H1 (cell line): ENCODE measurements around the gene TANC1. TPM values are rescaled to one million over a fixed set of nuclear protein-coding genes. Genes with fewer than 3 reads are reported as not detected.

Experiments used
- CTCF ChIA-PET: fragments of 300-600 bp; sonication (Branson Sonifier 250); formaldehyde crosslinking; loops from one replicate; lab custom pipeline; 2021; ENCODE audit not compliant: partially characterized antibody; lab: Charles Lee
- POLR2A ChIA-PET: fragments of 300-600 bp; sonication (Branson Sonifier 250); formaldehyde crosslinking; loops from one replicate; lab custom pipeline; 2021; ENCODE audit warnings: inconsistent platforms; ENCODE audit not compliant: partially characterized antibody; lab: Charles Lee
- DNase-seq, 2 experiments: peaks; one replicate each; pipeline versions ENCODE4 v3.0.0 to v3.0.0-alpha.2; 2010 to 2022; ENCODE audit warnings: low spot score in 2 of 2, low read depth in 1 of 2, mixed read lengths in 1 of 2
- FAIRE-seq: peaks from 2 replicates; lab custom pipeline; 2011; peaks lifted over from hg19 to GRCh38; lab: Jason Lieb, UNC
- H2AFZ ChIP-seq: 2 replicates; pipeline ENCODE4 v1.8.1; 2012; ENCODE audit warnings: low read length, inconsistent platforms
- H2AK5ac ChIP-seq: 2 replicates; pipeline ENCODE4 v1.6.1; 2013; ENCODE audit warnings: low read depth, low read length
- H2BK120ac ChIP-seq: replicated peaks from 2 replicates; pipeline ENCODE3; 2013; ENCODE audit warnings: low read depth, low read length, inconsistent platforms
- H2BK12ac ChIP-seq: 2 replicates; pipeline ENCODE4 v1.6.1; 2013; ENCODE audit warnings: low read depth, low read length
- H2BK15ac ChIP-seq: 2 replicates; pipeline ENCODE4 v1.6.1; 2013; ENCODE audit warnings: low read length
- H2BK20ac ChIP-seq: 2 replicates; pipeline ENCODE4 v1.6.1; 2013; ENCODE audit warnings: low read length
- H2BK5ac ChIP-seq: 2 replicates; pipeline ENCODE4 v1.6.1; 2013; ENCODE audit warnings: low read depth, low read length
- H3K14ac ChIP-seq: 2 replicates; pipeline ENCODE4 v1.6.1; 2013; ENCODE audit warnings: inconsistent platforms; ENCODE audit not compliant: insufficient read length
- H3K18ac ChIP-seq: 2 replicates; pipeline ENCODE4 v1.6.1; 2013; ENCODE audit warnings: low read length; ENCODE audit errors: extremely low read depth
- H3K23ac ChIP-seq: 2 replicates; pipeline ENCODE4 v1.6.1; 2013; ENCODE audit warnings: inconsistent platforms; ENCODE audit not compliant: insufficient read length
- H3K23me2 ChIP-seq: 2 replicates; pipeline ENCODE4 v1.6.1; 2013; ENCODE audit warnings: low read depth, low read length
- H3K27ac ChIP-seq: 2 replicates; pipeline ENCODE4 v1.6.1; 2011; ENCODE audit warnings: low read depth, low read length, inconsistent platforms
- H3K27me3 ChIP-seq, 4 experiments: replicated peaks in 1 of 4; 1 replicate in 1 of 4; 2 replicates in 3 of 4; pipeline versions ENCODE4 v1.6.1 to v1.8.1; 2011 to 2013; ENCODE audit warnings: low read length in 3 of 4, mild to moderate bottlenecking in 3 of 4, inconsistent platforms in 2 of 4, mixed read lengths in 2 of 4, moderate library complexity in 1 of 4; ENCODE audit not compliant: control insufficient read depth in 3 of 4, insufficient read depth in 3 of 4; ENCODE audit errors: extremely low read depth in 1 of 4
- H3K36me3 ChIP-seq, 4 experiments: 2 replicates each; pipeline versions ENCODE4 v1.6.1 to v1.8.1; 2011 to 2013; ENCODE audit warnings: mild to moderate bottlenecking in 4 of 4, low read length in 3 of 4, moderate library complexity in 2 of 4, control low read depth in 1 of 4, inconsistent platforms in 1 of 4; ENCODE audit not compliant: insufficient read depth in 4 of 4, control insufficient read depth in 2 of 4
- H3K4ac ChIP-seq: replicated peaks from 2 replicates; pipeline ENCODE3; 2013; ENCODE audit warnings: low read length, low read depth, mixed read lengths, inconsistent platforms; ENCODE audit not compliant: insufficient read length
- H3K4me1 ChIP-seq, 4 experiments: replicated peaks in 1 of 4; 1 replicate in 1 of 4; 2 replicates in 3 of 4; pipeline versions ENCODE4 v1.6.1 to v1.8.1; 2011 to 2013; ENCODE audit warnings: low read length in 3 of 4, inconsistent platforms in 2 of 4, mixed read lengths in 1 of 4; ENCODE audit not compliant: insufficient read depth in 4 of 4, control insufficient read depth in 3 of 4
- H3K4me2 ChIP-seq, 2 experiments: 2 replicates each; pipeline versions ENCODE4 v1.6.1 to v1.8.1; 2011 to 2013; ENCODE audit warnings: low read depth in 2 of 2, low read length in 2 of 2, control low read depth in 1 of 2, inconsistent platforms in 1 of 2, mild to moderate bottlenecking in 1 of 2; ENCODE audit not compliant: insufficient read depth in 1 of 2
- H3K4me3 ChIP-seq, 4 experiments: fragments of 200-600, 300-600 bp in 1 of 4; sonication (generic), shearing (Covaris generic), sonication (Bioruptor Twin) in 1 of 4; 2 replicates each; pipeline versions ENCODE4 v1.5.1 to v1.8.1; 2011 to 2016; ENCODE audit warnings: low read length in 4 of 4, low read depth in 3 of 4, control low read depth in 2 of 4, inconsistent platforms in 2 of 4, mild to moderate bottlenecking in 2 of 4, mixed read lengths in 1 of 4, moderate library complexity in 1 of 4; ENCODE audit not compliant: insufficient read depth in 2 of 4; ENCODE audit errors: extremely low read depth in 1 of 4
- H3K56ac ChIP-seq: replicated peaks from 2 replicates; pipeline ENCODE3; 2013; ENCODE audit warnings: low read depth, mild to moderate bottlenecking, mixed read lengths, low read length, inconsistent platforms; ENCODE audit not compliant: insufficient read length
- H3K79me1 ChIP-seq: 2 replicates; pipeline ENCODE4 v1.6.1; 2013; ENCODE audit warnings: low read depth, low read length, control low read depth
- H3K79me2 ChIP-seq, 2 experiments: 2 replicates each; pipeline versions ENCODE4 v1.6.1 to v1.8.1; 2012 to 2013; ENCODE audit warnings: low read length in 2 of 2, mild to moderate bottlenecking in 2 of 2, inconsistent platforms in 1 of 2; ENCODE audit not compliant: insufficient read depth in 2 of 2, control insufficient read depth in 1 of 2
- H3K9ac ChIP-seq, 4 experiments: replicated peaks in 1 of 4; 1 replicate in 1 of 4; 2 replicates in 3 of 4; pipeline versions ENCODE4 v1.6.1 to v1.8.1; 2011 to 2013; ENCODE audit warnings: low read depth in 3 of 4, low read length in 3 of 4, control low read depth in 2 of 4, mild to moderate bottlenecking in 2 of 4, moderate library complexity in 2 of 4, inconsistent platforms in 1 of 4; ENCODE audit errors: extremely low read depth in 1 of 4
- H3K9me3 ChIP-seq, 2 experiments: 2 replicates each; pipeline versions ENCODE4 v1.6.1 to v1.8.1; 2012 to 2013; ENCODE audit warnings: mild to moderate bottlenecking in 2 of 2, moderate library complexity in 2 of 2, control low read depth in 1 of 2, inconsistent platforms in 1 of 2, low read depth in 1 of 2, low read length in 1 of 2, mixed read lengths in 1 of 2; ENCODE audit not compliant: insufficient read depth in 2 of 2
- H4K20me1 ChIP-seq, 2 experiments: replicated peaks in 1 of 2; 2 replicates each; pipeline versions ENCODE3 to v1.8.1; 2011 to 2013; ENCODE audit warnings: inconsistent platforms in 2 of 2, low read length in 2 of 2, mild to moderate bottlenecking in 1 of 2; ENCODE audit not compliant: insufficient read depth in 2 of 2, control insufficient read depth in 1 of 2
- H4K5ac ChIP-seq: 2 replicates; pipeline ENCODE4 v1.6.1; 2013; ENCODE audit warnings: low read length, low read depth, mixed read lengths, inconsistent platforms; ENCODE audit not compliant: insufficient read length
- H4K8ac ChIP-seq: 2 replicates; pipeline ENCODE4 v1.8.0; 2013; ENCODE audit warnings: mild to moderate bottlenecking, moderate library complexity, low read length, inconsistent platforms; ENCODE audit not compliant: insufficient read depth; ENCODE audit errors: extremely low read depth
- H4K91ac ChIP-seq: replicated peaks from 2 replicates; pipeline ENCODE3; 2013; ENCODE audit warnings: low read length, mixed read lengths, inconsistent platforms; ENCODE audit not compliant: insufficient read length
- POLR2AphosphoS5 ChIP-seq: IDR thresholded peaks from 2 replicates; pipeline ENCODE4 v1.6.1; 2011; ENCODE audit warnings: low read depth, low read length
- TAF1 ChIP-seq: IDR thresholded peaks from 2 replicates; pipeline ENCODE4 v1.6.1; 2011; ENCODE audit warnings: mild to moderate bottlenecking, low read depth, low read length
- WGBS, 2 experiments: shearing (Covaris generic) in 1 of 2; methylation state at CpG; one replicate each; pipeline versions ENCODE4 v1.1.6 to v1.1.7; 2013 to 2015; ENCODE audit warnings: low lambda C conversion rate in 2 of 2, mixed read lengths in 2 of 2, inconsistent platforms in 1 of 2, low coverage in 1 of 2, missing lambda C conversion rate in 1 of 2; ENCODE audit not compliant: insufficient replicate concordance in 2 of 2, insufficient coverage in 1 of 2, insufficient read length in 1 of 2; ENCODE audit errors: extremely low coverage in 1 of 2, missing lambda C conversion rate in 1 of 2; 5-methylcytosine and 5-hydroxymethylcytosine counted together
- polyA plus RNA-seq, 7 experiments: library from polyadenylated mRNA; depleted of rRNA in 3 of 7; stranded (reverse) in 5 of 7; unstranded in 2 of 7; fragments of >200 nt in 5 of 7; fragments of 200-250 nt in 2 of 7; gene quantifications; 1 replicate in 5 of 7; 2 replicates in 1 of 7; 4 replicates in 1 of 7; pipeline versions ENCODE4 v1.2.1 to v1.2.3, GENCODE V29; 2011 to 2013; ENCODE audit warnings: missing spikeins in 2 of 7, mixed read lengths in 2 of 7
- total RNA-seq: library from RNA; stranded (reverse); fragmentation: NEBNext Ultra II Directional; extraction: Animal tissue kit (Norgen Biotek cat#: 25700); gene quantifications from 2 replicates; pipeline ENCODE4 v1.2.1, GENCODE V29; 2021

Gene TANC1
- total and polyA plus RNA-seq, 2 of the 8 experiments (the other 6 are each of a cell fraction or from before 2014, with no cell fraction given), result 4.1 to 7.6 TPM

DNA sequence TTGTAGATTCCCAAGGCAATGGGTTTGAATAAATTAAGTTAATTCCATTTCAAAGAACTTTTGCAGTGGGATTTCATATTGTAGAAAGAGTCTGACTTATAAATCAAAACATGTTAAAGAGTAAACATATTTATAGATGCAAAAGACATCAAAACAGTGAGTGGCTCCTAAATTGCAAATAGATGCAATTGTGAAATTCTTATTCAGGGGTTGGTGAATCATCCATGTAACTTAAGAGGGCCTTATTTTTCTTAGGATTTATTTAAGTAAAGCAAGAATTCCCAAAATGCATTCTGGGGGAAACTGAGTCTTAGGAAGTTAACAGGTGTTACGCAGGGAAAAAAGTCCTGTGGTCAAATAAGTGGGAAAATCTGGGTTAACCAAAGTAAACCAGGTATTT lies 11.3 kb downstream of the TANC1 start:
- Histone ChIP-seq H2BK12ac (no peak overlapping the region), H3K4ac (no peak overlapping the region), H4K8ac (no peak overlapping the region), H3K4me1 (no peaks in the 10 kb centered on the region), H2BK5ac (no peak overlapping the region), H4K91ac (no peak overlapping the region), H3K36me3 (no peaks in the 10 kb centered on the region), H2BK120ac (no peak overlapping the region), H3K4me2 (no peak overlapping the region), H3K79me2 (no peaks in the 10 kb centered on the region; a peak in 1 of 4 replicates), H3K18ac (no peak overlapping the region), H3K9me3 (no peaks in the 10 kb centered on the region), H3K27me3 (no peaks in the 10 kb centered on the region), H3K56ac (no peak overlapping the region), H2BK15ac (no peak overlapping the region), H3K27ac (no peak overlapping the region), H3K14ac (no peak overlapping the region), H3K79me1 (peaks cover 2% of the 10 kb centered on the region; the same call in 1 of the 2 replicates), H4K20me1 (peaks cover 0 to 1% of the 10 kb centered on the region in 2 experiments), H2AFZ (no peak overlapping the region), H2AK5ac (no peak overlapping the region), H2BK20ac (no peak overlapping the region), H4K5ac (no peak overlapping the region), H3K9ac (no peak overlapping the region), H3K4me3 (no peak overlapping the region), H3K23ac (no peak overlapping the region), H3K23me2 (no peaks in the 10 kb centered on the region)
- FAIRE-seq (no peak), DNase-seq (no peak)
- POLR2A ChIA-PET, result interaction anchor here (1.4 kb wide), 1 partner anchor 12 kb away, joined by 3 read pairs; no protein-coding TSS in a partner anchor
- TF ChIP-seq POLR2AphosphoS5 (no peak), TAF1 (no peak)
- WGBS, 2 experiments, result 95% methylated on average over 1 of the region's 1 CpG; no CpG with 5 or more reads in 1 of the 2 experiments
- CTCF ChIA-PET, result interaction anchor here (0.6 to 3.3 kb wide), 3 partner anchors 18 to 248 kb away, joined by 3 to 13 read pairs (median 3); no protein-coding TSS in a partner anchor
